K562 (cell line): ENCODE measurements around the gene PCK2. TPM values are rescaled to one million over a fixed set of nuclear protein-coding genes. Genes with fewer than 3 reads are reported as not detected.
A peak's percentile ranks its signal among the peaks of the same experiment; 100 is the strongest.

Experiments
- ATAC-seq: fragments of 200-7000 bp; cut with Tn5 transposase; 3 replicates; pipeline ENCODE4 v1.9.1; 2020; ENCODE audit warnings: moderate library complexity
- BruUV-seq: library from RNA; stranded (reverse); fragments of 400-500 nt; replicated peaks from 2 replicates; lab custom pipeline; 2021; lab: Mats Ljungman, UMichigan
- CTCF ChIA-PET: fragments of 300-600 bp; formaldehyde crosslinking; extraction: SDS; loops from one replicate; lab custom pipeline; 2021; ENCODE audit warnings: low intra/inter-chr PET ratio; lab: Yijun Ruan, JAX
- POLR2A ChIA-PET: fragments of 300-600, 350-650 bp; sonication (Branson Sonifier 250); formaldehyde crosslinking; extraction: SDS; loops from one replicate; lab custom pipeline; 2021; ENCODE audit warnings: antibody characterized with exemption, inconsistent platforms; lab: Yijun Ruan, JAX
- DNase-seq, 4 experiments: peaks; one replicate each; pipeline versions ENCODE4 v3.0.0 to v3.0.0-alpha.2; 2011 to 2018; ENCODE audit warnings: low spot score in 3 of 4, mixed read lengths in 3 of 4; ENCODE audit errors: extremely low read depth in 1 of 4
- FAIRE-seq: peaks from 2 replicates; lab custom pipeline; 2011; peaks lifted over from hg19 to GRCh38; lab: Jason Lieb, UNC
- H2AFZ ChIP-seq: 2 replicates; pipeline ENCODE4 v1.6.0; 2011; ENCODE audit warnings: low read depth, low read length, control low read depth, inconsistent platforms
- H3K27ac ChIP-seq: fragments of 200-600 bp; 3 replicates; pipeline ENCODE4 v1.8.0; 2011; ENCODE audit warnings: low read depth, mild to moderate bottlenecking, control low read depth, inconsistent platforms, low read length, moderate library complexity, mixed read lengths; ENCODE audit errors: extremely low read depth
- H3K27me3 ChIP-seq, 2 experiments: fragments of 300-600 bp in 1 of 2; 2 replicates in 1 of 2; 3 replicates in 1 of 2; pipeline versions ENCODE4 v1.6.0 to v1.8.0; 2011; ENCODE audit warnings: inconsistent platforms in 2 of 2, low read length in 2 of 2, mild to moderate bottlenecking in 1 of 2, mixed read lengths in 1 of 2, moderate library complexity in 1 of 2; ENCODE audit not compliant: control insufficient read depth in 2 of 2, insufficient read depth in 2 of 2
- H3K36me3 ChIP-seq: fragments of 300-600 bp; 3 replicates; pipeline ENCODE4 v1.8.0; 2011; ENCODE audit warnings: mild to moderate bottlenecking, low read length, inconsistent platforms; ENCODE audit not compliant: control insufficient read depth, insufficient read depth
- H3K4me1 ChIP-seq, 2 experiments: fragments of 200-600 bp in 1 of 2; replicated peaks in 1 of 2; 2 replicates in 1 of 2; 3 replicates in 1 of 2; pipeline versions ENCODE4 v1.5.1 to v1.8.0; 2011; ENCODE audit warnings: inconsistent platforms in 2 of 2, low read length in 2 of 2, mild to moderate bottlenecking in 1 of 2, mixed read lengths in 1 of 2, moderate library complexity in 1 of 2; ENCODE audit not compliant: control insufficient read depth in 2 of 2, insufficient read depth in 2 of 2
- H3K4me2 ChIP-seq: 2 replicates; pipeline ENCODE4 v1.6.1; 2011; ENCODE audit warnings: low read length, control low read depth, inconsistent platforms, mixed read lengths; ENCODE audit not compliant: insufficient read depth
- H3K4me3 ChIP-seq: fragments of 200-600 bp; sonication (generic), shearing (Covaris generic); 2 replicates; pipeline ENCODE4 v1.5.1; 2016; ENCODE audit warnings: control low read depth, inconsistent platforms
- H3K79me2 ChIP-seq: fragments of 200-600 bp; 3 replicates; pipeline ENCODE4 v1.8.0; 2011; ENCODE audit warnings: low read length, inconsistent platforms; ENCODE audit not compliant: control insufficient read depth, insufficient read depth
- H3K9ac ChIP-seq, 2 experiments: 2 replicates each; pipeline versions ENCODE4 v1.6.0 to v1.6.1; 2011; ENCODE audit warnings: low read depth in 2 of 2, low read length in 2 of 2, control low read depth in 1 of 2, inconsistent platforms in 1 of 2, mild to moderate bottlenecking in 1 of 2, mixed read lengths in 1 of 2; ENCODE audit not compliant: insufficient read depth in 1 of 2
- H3K9me1 ChIP-seq: one replicate; pipeline ENCODE4 v1.6.0; 2011; ENCODE audit warnings: inconsistent platforms, mild to moderate bottlenecking, low read length, moderate library complexity; ENCODE audit not compliant: control insufficient read depth, insufficient read depth
- H3K9me3 ChIP-seq: replicated peaks from 2 replicates; pipeline ENCODE4 v1.5.1; 2011; ENCODE audit warnings: low read depth, low read length, inconsistent platforms; ENCODE audit not compliant: control insufficient read depth, insufficient read depth
- H4K20me1 ChIP-seq: replicated peaks from 2 replicates; pipeline ENCODE4 v1.6.1; 2011; ENCODE audit warnings: low read length, inconsistent platforms, mixed read lengths; ENCODE audit not compliant: control insufficient read depth, insufficient read depth
- ETV1 ChIP-seq: fragments of 450-650 bp; conservative IDR thresholded peaks from 2 replicates; pipeline ENCODE4 v1.6.1; 2016; ENCODE audit warnings: missing genetic modification characterization, control low read depth, low read depth, missing compliant biosample characterization
- KAT2B ChIP-seq: IDR thresholded peaks from one replicate; pipeline ENCODE4 v1.6.1; 2012; ENCODE audit warnings: low read depth, mild to moderate bottlenecking, control low read depth, inconsistent platforms, low read length, moderate library complexity
- LARP7 ChIP-seq: fragments of 450-650 bp; IDR thresholded peaks from 2 replicates; pipeline ENCODE4 v1.6.1; 2016
- MCM3 ChIP-seq: fragments of 450-650 bp; IDR thresholded peaks from 2 replicates; pipeline ENCODE4 v1.6.1; 2016
- PHF20 ChIP-seq: fragments of 450-650 bp; IDR thresholded peaks from 2 replicates; pipeline ENCODE4 v1.6.1; 2018; ENCODE audit not compliant: partially characterized antibody
- RBM22 ChIP-seq: fragments of 200-400 bp; formaldehyde crosslinking; IDR thresholded peaks from 2 replicates; pipeline ENCODE4 v1.6.1; 2018; ENCODE audit warnings: low read length, low read depth; ENCODE audit not compliant: poor library complexity, severe bottlenecking
- TCF3 ChIP-seq: sonication (generic); formaldehyde crosslinking; IDR thresholded peaks from 2 replicates; pipeline ENCODE4 v1.4.0; 2020; ENCODE audit warnings: mild to moderate bottlenecking, missing genetic modification reagents
- ZNF444 ChIP-seq: fragments of 250-450 bp; sonication (Bioruptor Pico); IDR thresholded peaks from 2 replicates; pipeline ENCODE4 v1.4.0; 2020; ENCODE audit warnings: mild to moderate bottlenecking, moderate library complexity
- ZZZ3 ChIP-seq: fragments of 450-650 bp; IDR thresholded peaks from 2 replicates; pipeline ENCODE4 v1.6.1; 2016; ENCODE audit warnings: antibody characterized with exemption, mild to moderate bottlenecking, moderate library complexity
- WGBS: fragments of 100-300 bp; shearing (Covaris generic); methylation state at CpG from one replicate; pipeline ENCODE4 v1.1.6; 2016; ENCODE audit warnings: low coverage, mixed read lengths; ENCODE audit not compliant: insufficient coverage; ENCODE audit errors: missing lambda C conversion rate; 5-methylcytosine and 5-hydroxymethylcytosine counted together
- in situ Hi-C: fragments of 300-500 bp; cut with MboI; formaldehyde crosslinking; loops from 4 replicates; pipeline ENCODE4 v1.15.0; 2018; ENCODE audit warnings: inconsistent platforms, mixed read lengths
- intact Hi-C: fragments of 100-400 bp; cut with micrococcal nuclease; formaldehyde crosslinking; loops from 2 replicates; pipeline ENCODE4 v1.14.2; 2022
- polyA plus RNA-seq, 8 experiments: library from polyadenylated mRNA; depleted of rRNA in 4 of 8; stranded (reverse) in 5 of 8; unstranded in 3 of 8; fragments of >200 nt; fragmentation: Nextera tagmentation in 2 of 8; fragmentation: Illumina TruSeq in 1 of 8; extraction: Ambion mirVana in 2 of 8; extraction: Trizol in 1 of 8; gene quantifications; 2 replicates each; pipeline versions ENCODE4 v1.2.1 to v1.2.3, GENCODE V29; 2011 to 2014; ENCODE audit warnings: inconsistent platforms in 1 of 8, missing spikeins in 1 of 8
- total RNA-seq, 7 experiments: library from RNA; depleted of rRNA in 6 of 7; stranded (reverse); fragments of >200 nt in 6 of 7; fragmentation: Illumina TruSeq in 2 of 7; extraction: Trizol in 2 of 7; gene quantifications; 2 replicates each; pipeline versions ENCODE4 v1.2.1 to v1.2.3, GENCODE V29; 2011 to 2021; ENCODE audit warnings: low replicate concordance in 1 of 7
- TF ChIP-seq, protein P1 (sequence below), 2 experiments: fragments of 450-650 bp in 1 of 2; sonication (generic) in 1 of 2; formaldehyde crosslinking in 1 of 2; IDR thresholded peaks in 1 of 2; conservative IDR thresholded peaks in 1 of 2; 2 replicates each; pipeline versions ENCODE4 v1.6.1 to v1.8.1; 2016 to 2023; ENCODE audit warnings: mild to moderate bottlenecking in 2 of 2, moderate library complexity in 2 of 2, inconsistent platforms in 1 of 2, missing genetic modification reagents in 1 of 2
- TF ChIP-seq, protein P2 (sequence below): fragments of 250-450 bp; sonication (Bioruptor Pico); IDR thresholded peaks from 2 replicates; pipeline ENCODE4 v1.5.1; 2021; ENCODE audit warnings: mild to moderate bottlenecking

The PCK2 gene
- total and polyA plus RNA-seq, 9 of the 15 experiments (the other 6 are each of a cell fraction or from before 2014, with no cell fraction given), result 3.3 to 60.9 (median 30.4) TPM

DNA sequence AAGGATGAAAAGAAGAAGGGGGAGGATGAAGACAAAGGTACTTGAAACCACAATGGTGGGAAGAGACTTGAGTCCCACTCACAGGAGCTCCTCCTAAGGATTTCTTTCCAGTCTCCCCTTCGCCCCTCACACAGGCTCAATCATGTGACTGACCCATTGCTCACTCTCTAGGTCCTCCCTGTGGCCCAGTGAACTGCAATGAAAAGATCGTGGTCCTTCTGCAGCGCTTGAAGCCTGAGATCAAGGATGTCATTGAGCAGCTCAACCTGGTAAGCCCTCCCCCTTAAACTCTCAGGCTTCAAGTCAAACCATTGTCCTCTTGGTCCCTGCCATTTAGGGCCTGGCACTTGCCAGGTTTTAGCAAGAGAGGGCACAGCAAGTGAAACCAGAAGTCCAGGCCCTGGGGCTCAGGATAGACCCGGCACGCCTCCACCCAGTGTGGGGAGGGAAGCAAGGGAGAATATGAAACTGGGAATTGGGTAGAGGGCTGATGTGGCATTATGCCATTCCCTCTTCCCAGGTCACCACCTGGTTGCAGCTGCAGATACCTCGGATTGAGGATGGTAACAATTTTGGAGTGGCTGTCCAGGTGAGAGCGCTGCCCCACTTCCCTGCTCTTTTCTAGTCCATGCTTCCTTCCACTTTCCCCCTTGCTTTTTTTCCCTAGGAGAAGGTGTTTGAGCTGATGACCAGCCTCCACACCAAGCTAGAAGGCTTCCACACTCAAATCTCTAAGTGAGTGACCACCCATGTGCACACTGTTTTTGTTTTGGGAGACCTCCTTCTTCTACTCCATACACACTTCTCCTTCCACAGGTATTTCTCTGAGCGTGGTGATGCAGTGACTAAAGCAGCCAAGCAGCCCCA lies 43.7 kb downstream of the PCK2 start:
- FAIRE-seq (no peak), DNase-seq (no peak), ATAC-seq (no peak)
- peaks cover 13 to 36% of the 10 kb centered on the region in 2 experiments; a peak in 4 of 5 replicates for H3K4me1 ChIP-seq
- peaks cover 26% of the 10 kb centered on the region for H3K36me3 ChIP-seq
- peaks cover 20% of the 10 kb centered on the region for H3K79me2 ChIP-seq
- H4K20me1 ChIP-seq, result no peaks in the 10 kb centered on the region; the same call in 1 of the 2 replicates
- H3K27me3 ChIP-seq, result no peaks in the 10 kb centered on the region
- in situ Hi-C loops, result no loop called here
- no peak overlapping the region for H2AFZ ChIP-seq
- no peak overlapping the region for H3K27ac ChIP-seq
- no peak overlapping the region for H3K4me2 ChIP-seq
- 72% methylated on average over 5 of the region's 8 CpGs for WGBS
- H3K9ac ChIP-seq, result 0 out of 4 replicates have a peak overlapping the region, but pooled peaks of 1 of the 2 experiments have one; percentile 42
- H3K9me1 ChIP-seq, result no peaks in the 10 kb centered on the region
- POLR2A ChIA-PET, result interaction anchor here (0.9 to 1.8 kb wide), 4 partner anchors 9 to 44 kb away, joined by 4 read pairs; partner anchors contain the start of genes DCAF11, NRL, PCK2 and PSME2
- CTCF ChIA-PET, result no interaction called here
- intact Hi-C loops, result no loop called here
- no peaks in the 10 kb centered on the region for H3K9me3 ChIP-seq
- BruUV-seq, result TSS peak; percentile 67
- H3K4me3 ChIP-seq, result no peak overlapping the region
- no peak for TF ChIP-seq ZZZ3
- TF ChIP-seq, protein P1, sequence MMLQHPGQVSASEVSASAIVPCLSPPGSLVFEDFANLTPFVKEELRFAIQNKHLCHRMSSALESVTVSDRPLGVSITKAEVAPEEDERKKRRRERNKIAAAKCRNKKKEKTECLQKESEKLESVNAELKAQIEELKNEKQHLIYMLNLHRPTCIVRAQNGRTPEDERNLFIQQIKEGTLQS (IDR thresholded peaks at IDR 0.05), result no peak
- TF ChIP-seq, protein P1 (CRISPR knock-in tag; conservative IDR thresholded peaks at IDR 0.05), result no peak
- TF ChIP-seq RBM22, result no peak
- TF ChIP-seq TCF3, result no peak
- TF ChIP-seq ETV1 (tag), result no peak
- no peak for TF ChIP-seq ZNF444 (CRISPR knock-in tag)
- TF ChIP-seq, protein P2, sequence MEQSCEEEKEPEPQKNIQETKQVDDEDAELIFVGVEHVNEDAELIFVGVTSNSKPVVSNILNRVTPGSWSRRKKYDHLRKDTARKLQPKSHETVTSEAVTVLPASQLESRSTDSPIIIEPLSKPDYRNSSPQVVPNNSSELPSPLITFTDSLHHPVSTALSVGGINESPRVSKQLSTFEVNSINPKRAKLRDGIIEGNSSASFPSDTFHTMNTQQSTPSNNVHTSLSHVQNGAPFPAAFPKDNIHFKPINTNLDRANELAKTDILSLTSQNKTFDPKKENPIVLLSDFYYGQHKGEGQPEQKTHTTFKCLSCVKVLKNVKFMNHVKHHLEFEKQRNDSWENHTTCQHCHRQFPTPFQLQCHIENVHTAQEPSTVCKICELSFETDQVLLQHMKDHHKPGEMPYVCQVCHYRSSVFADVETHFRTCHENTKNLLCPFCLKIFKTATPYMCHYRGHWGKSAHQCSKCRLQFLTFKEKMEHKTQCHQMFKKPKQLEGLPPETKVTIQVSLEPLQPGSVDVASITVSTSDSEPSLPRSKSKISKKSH, result no peak
- no peak for TF ChIP-seq LARP7
- no peak for TF ChIP-seq KAT2B
- TF ChIP-seq PHF20, result no peak
- no peak for TF ChIP-seq MCM3
